PC-3 (cell line): ENCODE results near the gene ARV1. TPM values are rescaled to one million over a fixed set of nuclear protein-coding genes. Genes with fewer than 3 reads are reported as not detected.

Experiments used
- ATAC-seq: fragments of 200-7000 bp; cut with Tn5 transposase; 2 replicates; pipeline ENCODE4 v1.9.1; 2020; ENCODE audit warnings: mild to moderate bottlenecking, moderate library complexity
- BruUV-seq: library from RNA; stranded (reverse); fragments of 400-500 nt; replicated peaks from 2 replicates; lab custom pipeline; 2021; lab: Mats Ljungman, UMichigan
- CTCF ChIA-PET: fragments of 300-600 bp; sonication (Branson Sonifier 250); formaldehyde crosslinking; loops from one replicate; lab custom pipeline; 2022; ENCODE audit warnings: antibody characterized with exemption; lab: Charles Lee
- POLR2A ChIA-PET: fragments of 300-600 bp; sonication (Branson Sonifier 250); formaldehyde crosslinking; loops from one replicate; lab custom pipeline; 2022; ENCODE audit warnings: antibody characterized with exemption; ENCODE audit not compliant: unreplicated experiment; lab: Charles Lee
- DNase-seq: peaks from one replicate; pipeline ENCODE4 v3.0.0-alpha.2; 2015
- H2AFZ ChIP-seq: fragments of 300-600 bp; sonication (generic); 2 replicates; pipeline ENCODE4 v1.6.0; 2016; ENCODE audit warnings: antibody characterized with exemption, low read length
- H3F3A ChIP-seq: fragments of 300-600 bp; sonication (generic); one replicate; pipeline ENCODE4 v1.6.0; 2017; ENCODE audit warnings: antibody characterized with exemption, low read length, control low read depth, mild to moderate bottlenecking; ENCODE audit not compliant: unreplicated experiment
- H3K27ac ChIP-seq: fragments of 300-600 bp; sonication (generic); 2 replicates; pipeline ENCODE4 v1.5.1; 2016; ENCODE audit warnings: mild to moderate bottlenecking, low read length
- H3K27me3 ChIP-seq: fragments of 300-600 bp; sonication (generic); 2 replicates; pipeline ENCODE4 v1.6.1; 2016; ENCODE audit warnings: low read length, mixed read lengths
- H3K36me3 ChIP-seq: fragments of 300-600 bp; sonication (generic); 2 replicates; pipeline ENCODE4 v1.6.1; 2016; ENCODE audit warnings: low read depth, mixed run types, low read length, mixed read lengths
- H3K4me1 ChIP-seq: fragments of 300-600 bp; sonication (generic); 2 replicates; pipeline ENCODE4 v1.5.1; 2016; ENCODE audit warnings: low read length; ENCODE audit not compliant: insufficient read depth
- H3K4me2 ChIP-seq: fragments of 300-600 bp; sonication (generic); 2 replicates; pipeline ENCODE4 v1.6.0; 2016; ENCODE audit warnings: low read length
- H3K4me3 ChIP-seq: fragments of 300-600 bp; sonication (generic); 2 replicates; pipeline ENCODE4 v1.5.1; 2016; ENCODE audit warnings: mild to moderate bottlenecking, low read length, mixed read lengths
- H3K79me2 ChIP-seq: fragments of 300-600 bp; sonication (generic); 2 replicates; pipeline ENCODE4 v1.6.1; 2017; ENCODE audit warnings: low read length, mixed read lengths
- H3K9ac ChIP-seq: fragments of 300-600 bp; sonication (generic); 2 replicates; pipeline ENCODE4 v1.6.0; 2016; ENCODE audit warnings: mild to moderate bottlenecking, low read length
- H3K9me2 ChIP-seq: fragments of 300-600 bp; sonication (generic); replicated peaks from 2 replicates; pipeline ENCODE4 v1.6.1; 2016; ENCODE audit warnings: mixed run types, low read length, mixed read lengths
- H3K9me3 ChIP-seq: fragments of 300-600 bp; sonication (generic); 2 replicates; pipeline ENCODE4 v1.6.1; 2016; ENCODE audit warnings: low read length, mixed read lengths
- H4K20me1 ChIP-seq: fragments of 300-600 bp; sonication (generic); 2 replicates; pipeline ENCODE4 v1.6.1; 2016; ENCODE audit warnings: low read length, mixed read lengths
- CTCF ChIP-seq: fragments of 300-600 bp; sonication (generic); conservative IDR thresholded peaks from 2 replicates; pipeline ENCODE4 v1.5.1; 2017; ENCODE audit warnings: antibody characterized with exemption, low read depth, mild to moderate bottlenecking, low read length
- EZH2 ChIP-seq: fragments of 300-600 bp; sonication (generic); IDR thresholded peaks from one replicate; pipeline ENCODE4 v1.6.1; 2017; ENCODE audit warnings: antibody characterized with exemption, mild to moderate bottlenecking, low read length; ENCODE audit not compliant: unreplicated experiment
- EZH2phosphoT487 ChIP-seq: fragments of 300-600 bp; sonication (generic); IDR thresholded peaks from 2 replicates; pipeline ENCODE4 v1.6.1; 2018; ENCODE audit warnings: mild to moderate bottlenecking, antibody characterized with exemption, low read length, borderline replicate concordance
- intact Hi-C: fragments of 100-400 bp; cut with micrococcal nuclease; formaldehyde crosslinking; loops from 2 replicates; pipeline ENCODE4 v1.9.0; 2023
- total RNA-seq: library from RNA; depleted of rRNA; stranded (reverse); fragments of >200 nt; gene quantifications from 2 replicates; pipeline ENCODE4 v1.2.3, GENCODE V29; 2014

The ARV1 gene
- total RNA-seq, 1 experiment from 2014 or later: 30.6 TPM

GRCh38 chr1:230970432-230970831 lies 8.5 kb upstream of the ARV1 start:
- H4K20me1 ChIP-seq: no peaks in the 10 kb centered on the region
- peaks cover 7% of the 10 kb centered on the region for H3K79me2 ChIP-seq
- ATAC-seq (no peak), DNase-seq (no peak)
- ChIA-PET CTCF (no interaction called here), POLR2A (no interaction called here)
- no peaks in the 10 kb centered on the region for H3F3A ChIP-seq
- intact Hi-C loops: loop anchor here (10.0 kb wide), 1 partner anchor 364 kb away; the partner anchor contains the start of genes EXOC8 and SPRTN
- H3K9me3 ChIP-seq: no peaks in the 10 kb centered on the region
- H3K27me3 ChIP-seq: no peaks in the 10 kb centered on the region
- H3K4me1 ChIP-seq: peaks cover 10% of the 10 kb centered on the region
- H3K9ac ChIP-seq: no peak overlapping the region
- H3K27ac ChIP-seq: no peak overlapping the region
- no peak overlapping the region for H3K4me3 ChIP-seq
- H3K4me2 ChIP-seq: no peak overlapping the region
- H3K9me2 ChIP-seq: no peaks in the 10 kb centered on the region
- H3K36me3 ChIP-seq: no peaks in the 10 kb centered on the region
- H2AFZ ChIP-seq: no peak overlapping the region
- no peak for TF ChIP-seq EZH2
- TF ChIP-seq EZH2phosphoT487: no peak
- TF ChIP-seq CTCF: no peak
- BruUV-seq: no TSS peak

- ChIA-PET POLR2A (no interaction called here), CTCF (no interaction called here)
- H3F3A ChIP-seq: no peaks in the 10 kb centered on the region
- no peak overlapping the region for H3K4me3 ChIP-seq
- no peak overlapping the region for H3K4me2 ChIP-seq
- peaks cover 18% of the 10 kb centered on the region for H3K79me2 ChIP-seq
- no peak overlapping the region for H2AFZ ChIP-seq
- no peak for ATAC-seq
- H3K36me3 ChIP-seq: peaks cover 5% of the 10 kb centered on the region; the same call in 1 of the 2 replicates
- H3K9me2 ChIP-seq: no peaks in the 10 kb centered on the region
- H3K27ac ChIP-seq: no peak overlapping the region
- no peaks in the 10 kb centered on the region for H4K20me1 ChIP-seq
- no peak for DNase-seq
- TF ChIP-seq EZH2: no peak
- TF ChIP-seq EZH2phosphoT487: no peak
- TF ChIP-seq CTCF: no peak
- H3K9me3 ChIP-seq: no peaks in the 10 kb centered on the region
- no TSS peak for BruUV-seq
- H3K4me1 ChIP-seq: peaks cover 10% of the 10 kb centered on the region
- intact Hi-C loops: loop anchor here (10.0 kb wide), 1 partner anchor 363 kb away; the partner anchor contains the start of genes EXOC8 and SPRTN
- no peaks in the 10 kb centered on the region for H3K27me3 ChIP-seq
- no peak overlapping the region for H3K9ac ChIP-seq
Measured at GRCh38 chr1:230971771-230972170, 7.1 kb upstream of the ARV1 start.

- Histone ChIP-seq H3K4me2 (no peak overlapping the region), H3K79me2 (peaks cover 29% of the 10 kb centered on the region), H3K36me3 (peaks cover 5% of the 10 kb centered on the region; the same call in 1 of the 2 replicates), H2AFZ (no peak overlapping the region), H4K20me1 (no peaks in the 10 kb centered on the region), H3F3A (no peaks in the 10 kb centered on the region), H3K4me1 (peaks cover 20% of the 10 kb centered on the region), H3K9ac (no peak overlapping the region), H3K4me3 (no peak overlapping the region), H3K27ac (peak overlapping the region; percentile 34), H3K9me3 (no peaks in the 10 kb centered on the region), H3K9me2 (no peaks in the 10 kb centered on the region), H3K27me3 (no peaks in the 10 kb centered on the region)
- ATAC-seq (no peak), DNase-seq (peak; percentile 53)
- POLR2A ChIA-PET: interaction anchor here (0.6 kb wide), 2 partner anchors 44 to 311 kb away, joined by 3 to 4 read pairs; no protein-coding TSS in a partner anchor
- CTCF ChIA-PET: no interaction called here
- BruUV-seq: no TSS peak
- intact Hi-C loops: loop anchor here (10.0 kb wide), 1 partner anchor 362 kb away; the partner anchor contains the start of genes EXOC8 and SPRTN
- TF ChIP-seq EZH2: no peak
- TF ChIP-seq CTCF: no peak
- TF ChIP-seq EZH2phosphoT487: no peak
Measured at GRCh38 chr1:230972855-230973271, 6.0 kb upstream of the ARV1 start.
